ENCODE data around the gene NLRP3. TPM values are rescaled to one million over a fixed set of nuclear protein-coding genes. Genes with fewer than 3 reads are reported as not detected.

The NLRP3 gene
- total and polyA plus RNA-seq, 9 of the 15 experiments (the other 6 are each of a cell fraction or from before 2014, with no cell fraction given) = not detected

DNA sequence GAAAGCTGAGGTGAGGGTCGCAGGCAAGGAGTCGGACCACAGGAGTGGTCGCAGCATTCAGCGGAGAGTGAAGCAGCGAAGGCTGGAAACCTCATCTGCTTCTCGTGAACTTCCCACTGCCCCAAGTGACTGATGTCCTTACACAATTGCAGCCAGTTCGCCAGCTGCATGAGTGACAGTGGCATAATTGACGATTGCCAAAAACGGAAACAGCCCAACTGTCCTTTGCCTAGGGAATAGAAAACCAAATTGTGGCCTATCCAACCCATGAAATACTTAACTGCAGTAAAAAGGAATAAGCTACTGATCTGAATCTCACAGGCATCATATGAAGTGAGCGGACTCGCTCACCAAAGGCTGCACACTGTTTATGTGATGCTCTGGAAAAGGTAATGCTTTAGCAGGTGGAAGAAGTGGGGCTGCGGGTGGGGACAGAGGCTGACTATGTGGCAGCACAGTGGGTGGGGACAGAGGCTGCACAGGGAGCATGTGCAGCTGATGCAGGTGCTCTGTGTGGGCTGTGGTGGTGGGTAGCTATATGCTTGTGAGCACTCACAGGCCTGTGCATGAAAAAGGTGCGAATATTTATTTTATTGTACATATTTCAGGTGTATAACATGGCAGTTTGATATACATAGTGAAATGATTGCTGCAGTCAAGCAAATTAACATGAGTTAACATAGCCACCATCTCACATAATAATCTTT is 4.2 kb upstream of the NLRP3 start:
- Histone ChIP-seq H3K27me3 (ENCODE audit: control insufficient read depth in 2 of 2, insufficient read depth in 2 of 2, low read length in 2 of 2) (peaks cover 41 to 53% of the 10 kb centered on the region in 2 experiments), H2AFZ (ENCODE audit: low read depth, low read length) (no peak overlapping the region), H3K36me3 (ENCODE audit: control insufficient read depth, insufficient read depth, low read length) (no peaks in the 10 kb centered on the region), H3K4me3 (no peak overlapping the region), H3K4me2 (ENCODE audit: insufficient read depth, low read length) (no peak overlapping the region), H3K27ac (ENCODE audit: extremely low read depth, low read depth, low read length) (no peak overlapping the region), H3K79me2 (ENCODE audit: control insufficient read depth, insufficient read depth, low read length) (no peaks in the 10 kb centered on the region), H3K9me3 (replicated peaks; ENCODE audit: control insufficient read depth, insufficient read depth, low read depth, low read length) (no peaks in the 10 kb centered on the region), H3K9ac (ENCODE audit: insufficient read depth in 1 of 2, low read depth in 2 of 2, low read length in 2 of 2) (no peak overlapping the region), H4K20me1 (replicated peaks; ENCODE audit: control insufficient read depth, insufficient read depth, low read length) (no peaks in the 10 kb centered on the region), H3K9me1 (ENCODE audit: control insufficient read depth, insufficient read depth, low read length) (no peaks in the 10 kb centered on the region), H3K4me1 (replicated peaks in 1 of 2; ENCODE audit: control insufficient read depth in 2 of 2, insufficient read depth in 2 of 2, low read length in 2 of 2) (no peaks in the 10 kb centered on the region)
- in situ Hi-C loops (cut with MboI) = no loop called here
- ATAC-seq (no peak), DNase-seq (ENCODE audit: extremely low read depth in 1 of 4, low spot score in 3 of 4) (no peak), FAIRE-seq (no peak)
- TF ChIP-seq RNF2 (IDR thresholded peaks at IDR 0.05) (peak; percentile 55; the same call in 1 of the 2 replicates), PKNOX1 (IDR thresholded peaks at IDR 0.05) (0 out of 2 replicates have a peak, but pooled peaks have one; percentile 6), ZFPM2 (CRISPR knock-in tag; IDR thresholded peaks at IDR 0.05) (no peak), MED1 (CRISPR knock-in tag; IDR thresholded peaks at IDR 0.05; ENCODE audit: borderline replicate concordance) (no peak), BMI1 (IDR thresholded peaks at IDR 0.05; ENCODE audit: low read length) (peak; percentile 44; the same call in 1 of the 2 replicates), CBX8 (IDR thresholded peaks at IDR 0.05; ENCODE audit: borderline replicate concordance, extremely low read depth, low read depth, low read length, poor library complexity, severe bottlenecking) (peak; percentile 57)
- intact Hi-C loops (cut with micrococcal nuclease) = no loop called here
- BruUV-seq (replicated peaks) = no TSS peak
- CTCF ChIA-PET (ENCODE audit: low intra/inter-chr PET ratio) = no interaction called here
- POLR2A ChIA-PET = interaction anchor here (0.6 kb wide), 1 partner anchor 25 kb away, joined by 3 read pairs; no protein-coding TSS in a partner anchor
- WGBS (ENCODE audit: insufficient coverage, low coverage, missing lambda C conversion rate) = 2% methylated on average over 13 of the region's 13 CpGs

Measured in K562 (cell line).